Vagina (tissue), 2 donors: ENCODE measurements around the gene APOBEC3H. TPM values are rescaled to one million over a fixed set of nuclear protein-coding genes. Genes with fewer than 3 reads are reported as not detected.

Experiments used
- DNase-seq, 2 donors: peaks; one replicate each; pipeline ENCODE4 v3.0.0-alpha.2; 2017; ENCODE audit errors: extremely low spot score in 2 of 2
- H3K27ac ChIP-seq: fragments of 200-600 bp; sonication (generic); one replicate; pipeline ENCODE4 v1.5.1; 2019
- H3K27me3 ChIP-seq: fragments of 200-600 bp; sonication (generic); one replicate; pipeline ENCODE4 v1.5.1; 2019
- H3K36me3 ChIP-seq, 2 donors: fragments of 200-600 bp; sonication (generic); one replicate each; pipeline ENCODE4 v1.5.1; 2017 to 2019
- H3K4me1 ChIP-seq: fragments of 200-600 bp; sonication (generic); one replicate; pipeline ENCODE4 v1.5.1; 2019
- H3K4me3 ChIP-seq, 2 donors: fragments of 200-600 bp; sonication (generic); 1 replicate in 1 of 2; 2 replicates in 1 of 2; pipeline ENCODE4 v1.5.1; 2016 to 2019
- H3K9me3 ChIP-seq: fragments of 200-600 bp; sonication (generic); one replicate; pipeline ENCODE4 v1.5.1; 2019
- POLR2A ChIP-seq, 2 donors: fragments of 450-650 bp; IDR thresholded peaks; one replicate each; pipeline ENCODE4 v1.6.1; 2017; ENCODE audit warnings: antibody characterized with exemption in 2 of 2, mild to moderate bottlenecking in 2 of 2, moderate library complexity in 2 of 2
- POLR2AphosphoS5 ChIP-seq, 2 donors: sonication (generic); formaldehyde crosslinking; IDR thresholded peaks; one replicate each; pipeline ENCODE4 v1.9.0; 2017; ENCODE audit warnings: antibody characterized with exemption in 2 of 2, mild to moderate bottlenecking in 2 of 2, low read depth in 1 of 2; ENCODE audit not compliant: insufficient read depth in 1 of 2
- intact Hi-C: fragments of 100-400 bp; cut with DNase I; formaldehyde crosslinking; loops from one replicate; pipeline ENCODE4 v1.15.1; 2023
- total RNA-seq: library from RNA; depleted of rRNA; stranded (reverse); fragments of >200 nt; gene quantifications from one replicate; pipeline ENCODE4 v1.2.3, GENCODE V29; 2016
- TF ChIP-seq, protein P1 (sequence below), 3 experiments: fragments of 450-650 bp in 2 of 3; fragments of 200-600 bp in 1 of 3; sonication (generic) in 1 of 3; IDR thresholded peaks; one replicate each; pipeline ENCODE4 v1.5.1; 2017 to 2019; ENCODE audit warnings: antibody characterized with exemption in 3 of 3, mild to moderate bottlenecking in 2 of 3, moderate library complexity in 2 of 3

Gene APOBEC3H
- total RNA-seq, 1 donor from 2014 or later, result not detected

DNA sequence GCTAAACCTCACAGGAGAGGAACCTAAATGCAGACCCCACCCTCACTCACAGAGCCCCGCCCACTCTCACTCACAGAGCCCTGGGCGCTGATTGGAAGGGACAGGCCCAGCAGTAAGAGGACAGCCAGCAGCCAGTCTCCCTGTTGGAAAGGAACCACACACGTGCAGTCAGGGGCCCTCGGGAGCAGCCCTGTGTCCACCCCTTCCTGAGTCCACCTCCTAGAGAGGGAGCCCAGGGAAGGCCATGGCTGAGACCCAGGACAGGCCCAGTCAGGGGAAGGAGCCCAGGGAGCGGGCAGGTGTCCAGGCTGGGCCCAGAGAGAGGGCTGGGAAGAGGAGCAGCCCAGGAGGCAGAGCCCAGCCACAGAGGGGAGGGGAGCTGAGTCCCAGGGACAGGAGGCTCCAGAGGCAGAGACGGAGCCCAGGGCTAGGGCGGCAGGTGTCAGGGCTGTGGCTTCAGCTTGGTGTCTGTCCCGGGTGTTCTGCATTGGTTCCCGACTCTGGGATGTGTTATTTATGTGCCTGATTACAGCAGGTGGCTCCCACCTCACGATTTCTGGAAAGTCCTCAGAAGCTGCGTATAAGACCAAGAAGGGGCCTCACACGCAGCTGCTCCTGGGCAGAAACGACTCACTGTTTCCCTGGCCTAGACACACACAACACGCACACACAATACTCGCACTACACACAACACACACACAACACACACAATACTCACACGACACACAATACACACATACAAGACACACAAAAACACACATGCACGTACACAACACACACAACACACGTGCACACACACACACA is 9.0 kb upstream of the APOBEC3H start:
- no peaks in the 10 kb centered on the region for H3K4me1 ChIP-seq
- intact Hi-C loops, result no loop called here
- TF ChIP-seq POLR2A (IDR thresholded peaks at IDR 0.05) (no peak), POLR2AphosphoS5 (IDR thresholded peaks at IDR 0.05; ENCODE audit: insufficient read depth in 1 of 2, low read depth in 1 of 2) (no peak)
- TF ChIP-seq, protein P1, sequence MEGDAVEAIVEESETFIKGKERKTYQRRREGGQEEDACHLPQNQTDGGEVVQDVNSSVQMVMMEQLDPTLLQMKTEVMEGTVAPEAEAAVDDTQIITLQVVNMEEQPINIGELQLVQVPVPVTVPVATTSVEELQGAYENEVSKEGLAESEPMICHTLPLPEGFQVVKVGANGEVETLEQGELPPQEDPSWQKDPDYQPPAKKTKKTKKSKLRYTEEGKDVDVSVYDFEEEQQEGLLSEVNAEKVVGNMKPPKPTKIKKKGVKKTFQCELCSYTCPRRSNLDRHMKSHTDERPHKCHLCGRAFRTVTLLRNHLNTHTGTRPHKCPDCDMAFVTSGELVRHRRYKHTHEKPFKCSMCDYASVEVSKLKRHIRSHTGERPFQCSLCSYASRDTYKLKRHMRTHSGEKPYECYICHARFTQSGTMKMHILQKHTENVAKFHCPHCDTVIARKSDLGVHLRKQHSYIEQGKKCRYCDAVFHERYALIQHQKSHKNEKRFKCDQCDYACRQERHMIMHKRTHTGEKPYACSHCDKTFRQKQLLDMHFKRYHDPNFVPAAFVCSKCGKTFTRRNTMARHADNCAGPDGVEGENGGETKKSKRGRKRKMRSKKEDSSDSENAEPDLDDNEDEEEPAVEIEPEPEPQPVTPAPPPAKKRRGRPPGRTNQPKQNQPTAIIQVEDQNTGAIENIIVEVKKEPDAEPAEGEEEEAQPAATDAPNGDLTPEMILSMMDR (IDR thresholded peaks at IDR 0.05), result no peak
- no peaks in the 10 kb centered on the region for H3K27me3 ChIP-seq
- H3K36me3 ChIP-seq, result no peaks in the 10 kb centered on the region
- H3K27ac ChIP-seq, result no peak overlapping the region
- no peak overlapping the region for H3K4me3 ChIP-seq
- no peaks in the 10 kb centered on the region for H3K9me3 ChIP-seq
- no peak for DNase-seq

DNA sequence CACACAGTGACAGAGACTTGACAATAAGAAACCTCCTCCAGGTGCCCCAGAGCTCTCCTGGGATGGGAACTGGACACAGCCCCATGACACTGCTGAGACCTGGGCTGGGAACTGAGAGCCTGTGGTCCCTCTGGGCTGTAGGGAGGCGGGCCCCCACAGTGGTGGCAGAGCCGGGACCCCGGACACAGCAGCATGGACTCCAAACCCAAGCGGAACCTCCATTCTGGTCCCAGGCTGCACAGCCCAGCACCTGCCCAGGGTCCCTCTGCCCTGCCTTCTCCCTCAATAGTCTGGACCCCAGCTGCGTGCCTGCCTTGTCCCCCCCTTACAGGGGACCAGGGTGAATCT is 8.4 kb upstream of the APOBEC3H start:
- DNase-seq, result no peak
- Histone ChIP-seq H3K27ac (no peak overlapping the region), H3K27me3 (no peaks in the 10 kb centered on the region), H3K36me3 (no peaks in the 10 kb centered on the region), H3K9me3 (no peaks in the 10 kb centered on the region), H3K4me3 (no peak overlapping the region), H3K4me1 (no peaks in the 10 kb centered on the region)
- intact Hi-C loops, result no loop called here
- TF ChIP-seq, protein P1 (IDR thresholded peaks at IDR 0.05), result no peak
- TF ChIP-seq POLR2AphosphoS5 (IDR thresholded peaks at IDR 0.05; ENCODE audit: insufficient read depth in 1 of 2, low read depth in 1 of 2) (no peak), POLR2A (IDR thresholded peaks at IDR 0.05) (no peak)

DNA sequence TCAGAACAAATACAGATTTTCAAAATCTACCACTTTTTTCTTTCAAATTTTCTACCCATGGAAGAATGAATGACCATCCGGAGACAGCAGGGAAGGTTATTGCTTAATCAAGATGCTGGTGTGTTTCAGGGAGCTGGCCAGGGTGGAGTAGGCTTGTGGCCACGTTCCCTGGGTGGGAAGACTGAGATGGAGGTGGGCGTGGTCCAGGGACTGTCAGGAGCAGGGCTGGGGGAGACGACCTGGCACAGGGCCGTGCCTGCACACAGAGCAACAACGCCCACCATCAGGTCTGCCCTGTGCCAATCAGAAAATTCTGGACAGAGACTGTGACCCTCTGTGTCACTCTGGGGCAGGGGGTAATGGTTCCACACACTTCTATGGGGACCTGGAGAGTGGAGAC is 7.1 kb upstream of the APOBEC3H start:
- intact Hi-C loops, result no loop called here
- no peaks in the 10 kb centered on the region for H3K27me3 ChIP-seq
- no peak overlapping the region for H3K4me3 ChIP-seq
- H3K9me3 ChIP-seq, result no peaks in the 10 kb centered on the region
- TF ChIP-seq POLR2AphosphoS5 (IDR thresholded peaks at IDR 0.05; ENCODE audit: insufficient read depth in 1 of 2, low read depth in 1 of 2) (no peak), POLR2A (IDR thresholded peaks at IDR 0.05) (no peak)
- TF ChIP-seq, protein P1 (IDR thresholded peaks at IDR 0.05), result no peak
- H3K4me1 ChIP-seq, result no peaks in the 10 kb centered on the region
- no peak for DNase-seq
- H3K27ac ChIP-seq, result no peak overlapping the region
- no peaks in the 10 kb centered on the region for H3K36me3 ChIP-seq

DNA sequence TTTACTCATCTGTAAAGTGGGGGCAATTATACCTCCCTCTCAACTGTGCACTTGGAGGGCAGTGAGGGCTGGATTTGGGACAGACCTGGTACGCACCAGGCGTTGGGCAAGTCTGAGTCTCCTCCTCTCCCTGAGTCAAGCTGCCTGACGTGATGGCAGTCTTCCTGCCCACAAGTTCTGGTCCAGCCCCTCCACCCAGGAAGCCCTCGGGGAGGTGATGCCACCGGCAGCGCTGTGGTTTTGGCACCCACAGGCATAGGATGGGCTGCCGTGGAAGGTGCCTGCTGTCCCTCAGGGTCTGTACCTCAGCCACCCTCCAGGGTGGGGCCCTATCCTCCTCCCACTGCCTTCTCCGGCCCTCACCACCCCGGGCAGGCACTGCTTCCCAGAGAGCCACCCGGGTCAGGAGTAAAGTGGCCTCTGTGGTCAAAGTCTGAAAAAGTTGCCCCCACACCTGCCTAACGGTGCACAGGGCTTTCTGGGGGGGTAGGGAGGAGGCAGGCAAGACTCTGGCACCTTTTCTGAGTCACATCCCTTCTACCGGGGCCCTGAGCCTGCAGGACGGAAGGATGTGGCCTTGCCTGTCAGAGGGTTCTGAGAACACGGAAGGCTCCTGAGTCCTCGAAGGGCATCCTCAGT is 6.5 kb upstream of the APOBEC3H start:
- no peaks in the 10 kb centered on the region for H3K9me3 ChIP-seq
- intact Hi-C loops, result no loop called here
- no peak overlapping the region for H3K27ac ChIP-seq
- DNase-seq, result no peak
- TF ChIP-seq POLR2AphosphoS5 (IDR thresholded peaks at IDR 0.05; ENCODE audit: insufficient read depth in 1 of 2, low read depth in 1 of 2), result peak in 1 of 2 donors; percentile 68
- TF ChIP-seq, protein P1 (IDR thresholded peaks at IDR 0.05), result no peak
- H3K4me1 ChIP-seq, result no peaks in the 10 kb centered on the region
- H3K4me3 ChIP-seq, result no peak overlapping the region
- no peaks in the 10 kb centered on the region for H3K27me3 ChIP-seq
- H3K36me3 ChIP-seq, result no peaks in the 10 kb centered on the region
